Measurements from ENCODE around the gene UCK2. TPM values are rescaled to one million over a fixed set of nuclear protein-coding genes. Genes with fewer than 3 reads are reported as not detected.

Gene UCK2
- total RNA-seq, 1 experiment from 2014 or later = 77.9 TPM

GRCh38 chr1:165855010-165855838, 27.8 kb downstream of the UCK2 start:
- peaks cover 6 to 10% (median 8%) of the 10 kb centered on the region in 3 experiments; a peak in 6 of 7 replicates for H3K36me3 Mint-ChIP-seq (ENCODE audit: insufficient read depth in 1 of 3, low read depth in 3 of 3)
- peaks cover 82% of the 10 kb centered on the region in 2 experiments for H3K4me1 Mint-ChIP-seq
- peaks cover 18% of the 10 kb centered on the region; the same call in 1 of the 2 replicates for H3K4me1 ChIP-seq (ENCODE audit: insufficient read depth, low read length)
- H2BK20ac ChIP-seq (ENCODE audit: low read depth, low read length, poor library complexity, severe bottlenecking) = no peak overlapping the region
- H3K27me3 ChIP-seq (ENCODE audit: insufficient read depth, low read length) = no peaks in the 10 kb centered on the region
- no CpG with 5 or more reads among the region's 9 CpGs for WGBS (ENCODE audit: extremely low coverage, insufficient read length, low lambda C conversion rate)
- TF ChIP-seq, protein P1, sequence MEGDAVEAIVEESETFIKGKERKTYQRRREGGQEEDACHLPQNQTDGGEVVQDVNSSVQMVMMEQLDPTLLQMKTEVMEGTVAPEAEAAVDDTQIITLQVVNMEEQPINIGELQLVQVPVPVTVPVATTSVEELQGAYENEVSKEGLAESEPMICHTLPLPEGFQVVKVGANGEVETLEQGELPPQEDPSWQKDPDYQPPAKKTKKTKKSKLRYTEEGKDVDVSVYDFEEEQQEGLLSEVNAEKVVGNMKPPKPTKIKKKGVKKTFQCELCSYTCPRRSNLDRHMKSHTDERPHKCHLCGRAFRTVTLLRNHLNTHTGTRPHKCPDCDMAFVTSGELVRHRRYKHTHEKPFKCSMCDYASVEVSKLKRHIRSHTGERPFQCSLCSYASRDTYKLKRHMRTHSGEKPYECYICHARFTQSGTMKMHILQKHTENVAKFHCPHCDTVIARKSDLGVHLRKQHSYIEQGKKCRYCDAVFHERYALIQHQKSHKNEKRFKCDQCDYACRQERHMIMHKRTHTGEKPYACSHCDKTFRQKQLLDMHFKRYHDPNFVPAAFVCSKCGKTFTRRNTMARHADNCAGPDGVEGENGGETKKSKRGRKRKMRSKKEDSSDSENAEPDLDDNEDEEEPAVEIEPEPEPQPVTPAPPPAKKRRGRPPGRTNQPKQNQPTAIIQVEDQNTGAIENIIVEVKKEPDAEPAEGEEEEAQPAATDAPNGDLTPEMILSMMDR (conservative IDR thresholded peaks at IDR 0.05) = no peak
- H2AFZ ChIP-seq (ENCODE audit: low read length) = no peak overlapping the region
- H2AK5ac ChIP-seq (ENCODE audit: insufficient read length, low read length) = no peak overlapping the region
- H4K5ac ChIP-seq (ENCODE audit: insufficient read length, low read depth, low read length) = no peak overlapping the region
- no peak overlapping the region for H2BK15ac ChIP-seq (ENCODE audit: low read depth, low read length)
- no peaks in the 10 kb centered on the region for H3K79me1 ChIP-seq (ENCODE audit: insufficient read depth, low read depth, low read length, poor library complexity, severe bottlenecking)
- no peak overlapping the region for H3K27ac ChIP-seq (ENCODE audit: insufficient read length, low read depth, low read length)
- H3K4me3 Mint-ChIP-seq = peak overlapping the region in 1 of 2 experiments; percentile 52; a peak in 2 of 5 replicates
- no peak overlapping the region for H2BK5ac ChIP-seq (ENCODE audit: insufficient read length, low read length)
- H3K18ac ChIP-seq (ENCODE audit: insufficient read length, low read depth, low read length) = no peak overlapping the region
- no peaks in the 10 kb centered on the region for H3K27me3 Mint-ChIP-seq (ENCODE audit: low read depth)
- H2BK12ac ChIP-seq (ENCODE audit: insufficient read length, low read depth, low read length) = no peak overlapping the region
- no peaks in the 10 kb centered on the region for H3K23me2 ChIP-seq (ENCODE audit: insufficient read length, low read depth, low read length, poor library complexity, severe bottlenecking)
- no peak overlapping the region for H3K14ac ChIP-seq (ENCODE audit: insufficient read depth, low read length)
- no peaks in the 10 kb centered on the region for H3K9me3 ChIP-seq (ENCODE audit: control insufficient read depth, low read depth, low read length)
- no peak overlapping the region for H3T11ph ChIP-seq (ENCODE audit: low read length)
- no peak overlapping the region for H4K91ac ChIP-seq (ENCODE audit: insufficient read length, low read depth, low read length)
- H3K56ac ChIP-seq (ENCODE audit: insufficient read length, low read depth, low read length) = no peak overlapping the region
- peak overlapping the region; percentile 9 to 36 (median 20); a peak in 4 of 7 replicates for H3K27ac Mint-ChIP-seq
- no peak overlapping the region for H2BK120ac ChIP-seq (ENCODE audit: low read depth, low read length, poor library complexity, severe bottlenecking)
- H3K23ac ChIP-seq (ENCODE audit: insufficient read length, low read depth, low read length) = no peak overlapping the region
- no peak overlapping the region for H4K8ac ChIP-seq (replicated peaks; ENCODE audit: insufficient read length, low read depth, low read length)
- no peak overlapping the region for H3K9ac ChIP-seq (ENCODE audit: extremely low read depth, insufficient read length, low read length)
- peaks cover 2% of the 10 kb centered on the region for H4K20me1 ChIP-seq (ENCODE audit: control insufficient read depth, insufficient read depth, insufficient read length)
- H3K4ac ChIP-seq (ENCODE audit: low read depth, low read length) = no peak overlapping the region
- H3K4me2 ChIP-seq (ENCODE audit: insufficient read depth, insufficient read length, low read length) = no peak overlapping the region
- DNase-seq = no peak
- H3K79me2 ChIP-seq (ENCODE audit: insufficient read depth, low read length) = peaks cover 71% of the 10 kb centered on the region; the same call in 1 of the 2 replicates
- H3K9me3 Mint-ChIP-seq = 0 out of 5 replicates have a peak, but pooled peaks cover 0 to 4% of the 10 kb centered on the region in 2 experiments
